Left kidney (tissue), 2 donors: ENCODE measurements around the gene PPP1R9B. TPM values are rescaled to one million over a fixed set of nuclear protein-coding genes. Genes with fewer than 3 reads are reported as not detected.

Source experiments
- DNase-seq: peaks from one replicate; pipeline ENCODE4 v3.0.0-alpha.2; 2013
- polyA plus RNA-seq: library from polyadenylated mRNA; unstranded; fragments of 120-200 nt; gene quantifications from one replicate; pipeline ENCODE4 v1.2.1, GENCODE V29; 2013; ENCODE audit not compliant: insufficient read length

The PPP1R9B gene
- polyA plus RNA-seq, 1 donor, result 45.1 TPM

DNA sequence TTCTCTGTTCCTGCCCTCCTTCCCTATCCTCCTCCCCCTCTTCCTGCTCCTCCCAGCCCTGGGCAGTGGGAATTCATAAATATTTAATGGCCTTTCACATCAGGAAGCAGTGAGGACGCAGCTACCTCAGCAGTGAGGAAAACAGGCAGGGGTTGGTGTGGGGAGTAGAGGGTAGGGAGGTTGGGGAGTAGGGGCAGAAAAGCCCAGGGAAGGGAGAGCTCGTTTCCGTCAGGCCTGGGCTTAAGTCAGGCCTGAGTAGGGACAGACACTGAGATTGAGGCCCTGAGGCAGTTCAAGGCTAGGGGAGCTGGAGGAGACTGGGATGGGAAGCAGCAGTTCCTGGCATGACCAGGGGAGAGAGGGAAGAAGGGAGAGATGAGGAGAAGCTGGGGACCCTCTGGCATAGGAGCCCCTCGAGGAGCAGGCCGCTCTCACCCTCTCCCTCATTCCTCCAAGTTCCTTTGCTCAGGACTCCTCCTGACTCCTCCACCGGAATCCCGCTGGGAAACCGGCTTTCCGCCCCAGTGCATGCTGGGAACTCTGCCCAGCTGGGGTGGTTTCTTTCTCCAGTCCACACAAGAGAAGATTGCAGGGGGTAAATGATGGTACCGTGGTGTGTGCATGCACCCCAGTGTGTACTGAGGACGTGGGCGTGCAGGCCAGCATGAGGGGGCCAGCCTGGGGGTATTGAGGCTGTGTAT, 26.7 kb downstream of the PPP1R9B start:
- DNase-seq, result no peak

DNA sequence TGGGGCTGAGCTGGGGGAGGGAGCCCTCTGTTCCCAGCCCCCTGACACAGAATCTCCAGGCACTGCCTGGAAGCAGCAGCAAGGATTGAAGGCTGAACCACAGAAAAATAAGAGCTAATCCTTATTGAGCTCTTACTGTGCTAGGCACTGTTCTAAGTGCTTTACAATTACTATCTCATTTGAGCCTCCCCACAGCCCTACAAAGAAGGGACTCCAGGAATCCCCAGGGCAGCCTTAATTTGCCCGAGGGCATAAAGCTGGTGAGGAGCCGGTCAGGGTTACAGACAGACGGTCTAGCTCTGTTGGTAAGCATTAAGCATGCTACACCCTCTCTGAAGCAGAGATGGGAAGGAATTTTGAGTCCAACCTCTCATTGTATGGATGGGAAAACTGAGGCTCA, 27.5 kb downstream of the PPP1R9B start:
- DNase-seq, result no peak

DNA sequence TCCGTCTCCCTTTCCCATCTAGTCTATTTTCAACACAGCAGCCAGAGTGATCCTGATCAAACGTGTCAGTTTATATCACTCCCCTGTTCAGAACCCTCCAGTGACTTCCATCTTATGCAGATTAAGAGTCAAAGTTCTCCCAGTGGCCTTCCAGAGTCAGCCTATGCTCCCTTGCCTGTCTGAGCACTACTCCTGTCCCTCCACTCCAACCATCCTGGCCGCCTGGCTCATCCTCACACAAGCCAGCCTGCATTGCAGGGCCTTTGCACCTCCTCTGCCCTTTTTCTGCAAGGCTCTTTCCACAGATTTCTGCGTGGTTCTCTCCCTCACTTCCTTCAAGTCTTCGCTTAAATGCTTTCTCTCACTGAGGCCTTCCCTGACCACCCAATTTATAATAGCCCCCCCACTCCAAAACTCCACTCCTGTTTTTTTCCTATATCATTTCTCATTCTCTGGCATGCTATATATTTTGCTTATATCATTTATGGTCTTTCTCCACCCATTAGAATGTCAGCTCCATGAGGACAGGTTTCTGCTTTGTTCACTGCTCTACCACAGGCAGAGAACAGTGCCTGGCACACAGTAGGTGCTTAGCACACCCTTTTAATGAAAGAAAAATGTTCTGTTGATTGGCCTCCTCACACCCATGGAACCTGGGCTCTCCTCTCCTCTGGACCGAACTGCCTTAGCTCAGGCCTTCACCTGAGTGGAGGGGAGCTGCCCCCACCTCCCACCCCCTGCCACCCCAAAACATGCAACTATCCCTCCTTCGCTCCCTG, 29.8 kb downstream of the PPP1R9B start:
- DNase-seq, result no peak

DNA sequence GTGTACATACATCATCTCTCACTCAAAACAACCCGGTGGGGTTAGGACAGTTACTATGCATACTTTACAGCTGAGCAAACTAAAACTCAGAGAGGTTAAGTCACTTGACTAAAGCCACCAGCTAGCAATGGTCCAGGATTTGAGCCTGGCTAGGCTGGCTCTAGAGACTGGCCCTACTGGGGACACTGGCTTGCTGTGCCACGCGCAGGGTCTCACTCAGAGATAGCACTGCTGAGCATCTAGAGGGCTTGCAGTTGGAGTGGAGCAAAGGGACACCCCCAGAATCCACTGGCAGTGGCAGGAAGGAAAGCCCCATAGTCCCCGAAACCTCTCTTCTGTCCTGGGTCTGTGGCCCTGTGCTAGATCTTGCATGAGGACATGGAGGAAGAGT, 31.7 kb downstream of the PPP1R9B start:
- no peak for DNase-seq

DNA sequence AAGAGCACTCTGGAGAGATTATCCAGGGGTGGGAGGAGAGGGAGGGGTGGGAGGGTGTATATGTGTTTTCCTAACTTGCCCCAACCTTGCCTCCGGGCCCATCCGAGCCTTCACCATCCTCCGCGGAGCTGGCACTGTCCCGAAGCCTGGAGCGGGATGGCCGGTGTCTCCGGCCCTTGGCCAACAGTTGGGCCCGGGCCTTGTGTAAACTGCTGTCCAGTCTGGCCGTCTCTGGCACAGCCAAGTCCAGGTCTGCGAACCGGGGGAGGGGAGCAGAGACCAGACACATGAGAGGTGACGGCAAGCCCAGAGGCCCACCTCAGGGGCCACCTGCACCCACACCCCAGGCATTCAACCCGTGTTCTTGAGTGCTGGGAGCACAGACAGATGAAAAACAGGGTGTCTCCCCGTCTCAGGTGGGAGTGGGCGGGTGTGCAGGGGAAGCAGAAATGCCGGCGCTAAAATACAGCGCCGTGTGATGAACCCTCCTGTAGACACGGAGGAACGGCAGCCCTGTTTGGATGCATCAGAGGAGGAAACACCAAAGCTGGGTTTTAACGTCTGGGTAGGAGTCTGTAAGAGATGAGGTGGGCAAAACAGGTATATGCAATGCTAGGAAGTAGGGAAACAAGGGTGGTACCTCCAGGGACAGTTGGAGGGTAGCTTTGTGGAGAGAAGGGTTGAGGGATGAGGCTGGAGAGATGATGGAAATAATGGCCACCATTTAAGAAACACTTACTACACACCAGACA, 32.2 kb downstream of the PPP1R9B start:
- DNase-seq, result no peak

DNA sequence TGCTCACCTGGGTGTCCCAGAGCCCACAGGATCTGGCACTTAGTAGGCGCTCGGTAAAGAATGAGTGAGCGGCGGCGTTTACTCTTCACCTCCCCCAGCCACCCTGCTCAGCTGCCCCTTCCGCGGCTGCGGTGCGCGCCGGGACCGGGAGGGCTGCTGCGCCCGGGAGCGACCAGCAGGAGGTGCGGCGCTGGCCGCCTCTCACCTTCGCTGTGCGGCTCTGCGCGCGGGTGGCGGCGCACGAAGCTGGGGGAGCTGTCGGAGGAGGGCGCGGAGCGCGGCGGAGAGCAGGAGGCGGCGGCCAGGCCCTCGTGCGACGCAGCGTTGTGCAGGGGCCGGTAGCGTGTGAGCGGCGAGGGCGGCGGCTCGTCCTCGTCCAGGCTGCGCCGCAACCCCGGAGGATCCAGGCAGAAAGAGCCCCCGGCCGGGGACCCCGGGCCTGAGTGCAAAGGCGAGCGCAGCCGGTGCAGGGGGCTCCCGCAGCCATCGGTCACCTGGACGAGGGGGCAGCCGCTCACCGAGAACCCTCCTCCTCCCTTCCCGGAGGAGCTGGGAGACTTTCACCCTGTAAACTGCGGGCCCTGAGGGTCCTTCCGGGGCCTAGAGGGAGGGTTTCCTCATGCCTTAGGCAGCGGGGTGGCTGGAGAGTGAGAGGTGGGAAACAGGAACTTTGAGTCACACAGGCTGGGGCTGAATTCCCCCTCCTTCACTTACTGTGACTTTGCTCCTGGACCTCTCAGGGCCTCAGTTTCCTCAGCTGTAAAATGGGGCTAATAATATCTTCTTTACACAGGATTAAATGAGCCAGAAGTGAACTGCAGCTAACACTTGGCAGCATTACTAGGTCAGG, 33.0 kb downstream of the PPP1R9B start:
- DNase-seq, result no peak

- DNase-seq, result no peak
Observed at GRCh38 chr17:50115756-50116155, 34.7 kb downstream of the PPP1R9B start.

DNA sequence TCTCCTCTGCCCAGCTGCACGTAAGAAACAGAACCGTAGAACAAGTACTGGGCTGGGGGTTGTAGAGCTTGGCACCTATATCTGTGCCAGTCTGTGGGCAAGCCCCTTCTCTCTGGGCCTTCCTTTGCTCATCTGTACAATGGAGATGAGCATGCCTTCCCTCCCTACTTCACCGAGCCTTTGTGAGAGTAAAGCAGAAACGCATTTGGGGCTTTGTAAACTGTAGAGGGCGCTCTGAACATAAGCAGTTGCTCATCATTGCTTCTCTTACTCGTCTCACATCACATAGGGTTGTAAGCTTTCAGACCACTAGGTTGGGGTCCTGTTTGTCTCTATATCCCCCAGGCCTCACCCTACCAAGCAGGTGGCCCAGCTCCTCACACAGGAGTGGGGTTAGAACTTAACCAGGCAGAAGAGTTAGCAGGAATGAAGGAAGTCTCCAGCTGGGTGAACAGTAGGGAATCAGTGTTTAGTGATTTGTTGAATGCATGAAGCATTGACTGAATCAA, 35.6 kb downstream of the PPP1R9B start:
- DNase-seq, result no peak

- DNase-seq, result no peak
Observed at GRCh38 chr17:50114401-50114800, 36.1 kb downstream of the PPP1R9B start.

DNA sequence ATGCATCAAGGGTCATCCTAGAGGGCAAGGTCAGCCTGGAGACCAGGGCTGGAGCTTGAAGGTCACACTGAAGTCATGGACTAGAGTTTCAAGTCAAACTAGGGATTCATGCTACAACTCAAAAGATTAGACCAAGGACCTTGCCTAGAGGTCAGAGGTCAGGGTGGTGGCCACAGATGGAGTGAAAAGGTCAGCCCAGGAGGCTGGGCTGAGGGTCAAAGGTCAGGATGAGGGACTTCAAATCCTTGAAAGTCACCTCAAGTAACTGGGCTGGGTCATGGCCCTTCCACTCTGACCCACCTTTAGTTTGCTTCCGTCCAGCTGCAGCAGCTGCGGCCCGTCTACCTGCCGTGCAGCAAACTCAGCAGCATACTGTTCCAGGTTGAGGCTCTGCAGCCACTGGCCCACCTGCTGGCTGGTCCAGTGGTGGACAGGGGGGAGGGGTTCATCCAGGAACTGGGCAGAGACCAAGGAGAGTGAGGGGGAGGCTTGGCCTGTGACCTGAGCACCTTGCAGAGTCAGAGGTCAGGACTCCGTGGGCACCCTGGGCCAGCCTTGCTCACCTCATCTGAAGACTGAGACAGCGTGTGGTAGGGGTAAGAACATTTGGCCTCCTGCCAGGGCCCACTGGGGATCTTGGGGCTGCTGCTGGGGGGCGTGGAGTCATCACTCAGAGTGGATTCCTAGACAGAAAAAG, 36.7 kb downstream of the PPP1R9B start:
- DNase-seq, result no peak

DNA sequence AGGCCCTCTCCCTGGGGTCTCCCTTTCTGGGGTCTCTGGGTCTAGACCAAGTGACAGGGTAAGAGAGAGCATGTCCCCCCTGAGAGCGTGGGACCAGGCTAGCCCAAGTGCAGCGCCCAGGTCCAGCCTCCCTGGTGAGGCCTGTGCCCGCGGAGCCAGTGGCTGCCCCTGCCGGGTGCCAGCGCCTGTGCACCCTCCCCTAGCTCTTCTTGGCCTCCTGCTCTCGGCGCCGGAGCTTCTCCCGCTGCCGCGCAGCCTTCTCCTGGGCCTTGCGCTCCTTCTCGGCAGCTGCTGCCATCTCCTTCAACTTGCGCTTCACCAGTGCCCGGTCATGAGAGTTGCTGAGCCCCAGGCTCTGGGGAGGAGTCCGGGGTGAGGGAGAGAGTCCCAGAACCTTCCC, 37.8 kb downstream of the PPP1R9B start:
- DNase-seq, result no peak

GRCh38 chr17:50111673-50112655, 38.5 kb downstream of the PPP1R9B start:
- no peak for DNase-seq

DNA sequence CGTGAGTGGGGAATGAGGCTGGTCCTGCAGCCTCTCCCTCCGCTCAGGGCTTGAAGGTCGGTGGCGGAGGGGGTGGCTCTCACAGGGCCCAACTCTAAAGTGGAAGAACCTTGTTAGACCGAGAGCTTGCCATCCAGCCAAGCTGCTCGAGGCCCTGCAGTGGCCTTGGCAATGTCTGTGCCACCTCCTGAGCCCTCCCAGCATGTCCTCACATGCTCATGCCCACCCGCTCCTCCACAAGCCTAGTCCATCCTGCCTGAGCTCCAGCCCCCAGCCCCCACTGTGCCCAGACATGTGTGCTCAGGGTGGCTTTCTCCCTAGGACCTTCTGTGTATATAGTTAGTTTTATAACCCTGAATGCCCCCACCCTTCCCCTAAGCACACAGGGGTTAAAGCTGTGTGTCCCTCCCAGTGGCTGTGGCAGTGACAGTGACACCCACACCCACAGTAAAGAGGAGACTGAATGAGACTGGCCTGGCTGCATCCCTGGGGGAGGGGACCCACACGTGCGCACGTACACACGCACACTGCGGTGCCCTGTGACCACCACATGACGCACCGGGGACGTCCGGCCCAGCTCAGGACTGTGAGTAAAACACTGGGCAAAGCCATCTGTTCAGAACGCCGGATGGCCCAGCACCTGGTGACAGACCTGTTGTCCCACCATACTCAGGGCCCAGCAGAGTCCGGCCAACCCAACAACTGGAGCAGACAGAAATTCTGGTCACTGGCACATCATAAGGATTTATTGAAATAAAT, 39.7 kb downstream of the PPP1R9B start:
- DNase-seq, result no peak

DNA sequence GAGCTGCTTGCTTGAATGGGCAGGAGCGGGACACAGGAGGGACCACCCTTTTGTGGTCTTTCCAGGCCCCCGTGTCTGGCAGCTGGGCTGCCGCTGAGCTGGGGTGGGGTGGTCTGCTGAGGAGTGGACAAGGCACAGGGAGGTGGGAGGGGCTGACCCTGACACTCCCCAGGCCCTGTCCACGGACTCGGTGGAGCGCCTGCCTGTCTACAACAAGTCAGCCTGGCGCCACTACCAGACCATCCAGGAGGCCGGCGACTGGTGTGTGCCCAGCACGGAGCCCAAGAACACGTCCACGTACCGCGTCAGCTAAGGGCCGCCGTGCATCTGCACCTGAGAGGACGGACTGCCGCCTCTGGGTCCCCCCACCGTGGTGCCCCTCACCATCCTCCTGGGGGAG, 40.7 kb downstream of the PPP1R9B start:
- no peak for DNase-seq

DNA sequence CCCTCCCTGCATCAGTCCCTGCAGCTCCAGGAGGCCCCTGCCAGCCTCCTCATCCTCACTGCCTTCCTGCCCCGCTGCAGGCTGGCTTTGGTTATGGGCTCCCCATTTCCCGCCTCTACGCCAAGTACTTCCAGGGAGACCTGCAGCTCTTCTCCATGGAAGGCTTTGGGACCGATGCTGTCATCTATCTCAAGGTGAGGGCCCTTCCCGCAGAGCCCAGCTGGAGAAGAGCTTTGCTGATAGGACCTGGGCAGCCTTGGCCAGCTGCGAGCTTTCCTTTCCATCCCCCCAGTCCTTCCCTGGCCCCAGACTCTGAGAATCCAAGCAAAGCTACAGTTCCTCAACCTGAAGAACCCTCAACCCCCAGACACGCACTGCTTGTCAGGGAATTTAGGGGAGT, 41.3 kb downstream of the PPP1R9B start:
- no peak for DNase-seq

- no peak for DNase-seq
Observed at GRCh38 chr17:50108556-50108955, 41.9 kb downstream of the PPP1R9B start.

DNA sequence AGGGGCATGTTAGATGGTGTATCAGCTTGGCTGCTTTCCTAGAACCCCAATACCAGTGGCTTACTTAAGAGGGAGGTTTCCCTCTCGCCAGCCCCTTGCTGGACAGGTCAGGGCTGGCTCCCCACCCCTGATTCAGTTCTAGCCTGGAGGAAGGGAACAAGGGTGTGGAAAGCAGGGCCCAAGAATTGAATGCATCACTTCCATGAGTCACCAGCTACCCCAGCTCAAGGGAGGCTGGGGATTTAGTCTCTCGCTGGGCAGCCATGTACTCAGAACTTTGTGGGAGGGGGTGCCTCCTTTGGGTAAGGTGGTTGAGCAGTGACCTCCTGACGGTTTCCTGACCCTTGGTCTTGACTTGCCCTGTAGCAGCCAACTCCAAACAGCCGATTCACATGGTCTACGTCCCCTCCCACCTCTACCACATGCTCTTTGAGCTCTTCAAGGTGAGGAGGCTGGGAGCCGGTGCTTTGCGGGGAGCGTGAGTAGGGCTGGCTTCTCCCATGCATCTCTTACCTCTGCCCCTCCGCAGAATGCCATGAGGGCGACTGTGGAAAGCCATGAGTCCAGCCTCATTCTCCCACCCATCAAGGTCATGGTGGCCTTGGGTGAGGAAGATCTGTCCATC, 42.6 kb downstream of the PPP1R9B start:
- DNase-seq, result no peak

DNA sequence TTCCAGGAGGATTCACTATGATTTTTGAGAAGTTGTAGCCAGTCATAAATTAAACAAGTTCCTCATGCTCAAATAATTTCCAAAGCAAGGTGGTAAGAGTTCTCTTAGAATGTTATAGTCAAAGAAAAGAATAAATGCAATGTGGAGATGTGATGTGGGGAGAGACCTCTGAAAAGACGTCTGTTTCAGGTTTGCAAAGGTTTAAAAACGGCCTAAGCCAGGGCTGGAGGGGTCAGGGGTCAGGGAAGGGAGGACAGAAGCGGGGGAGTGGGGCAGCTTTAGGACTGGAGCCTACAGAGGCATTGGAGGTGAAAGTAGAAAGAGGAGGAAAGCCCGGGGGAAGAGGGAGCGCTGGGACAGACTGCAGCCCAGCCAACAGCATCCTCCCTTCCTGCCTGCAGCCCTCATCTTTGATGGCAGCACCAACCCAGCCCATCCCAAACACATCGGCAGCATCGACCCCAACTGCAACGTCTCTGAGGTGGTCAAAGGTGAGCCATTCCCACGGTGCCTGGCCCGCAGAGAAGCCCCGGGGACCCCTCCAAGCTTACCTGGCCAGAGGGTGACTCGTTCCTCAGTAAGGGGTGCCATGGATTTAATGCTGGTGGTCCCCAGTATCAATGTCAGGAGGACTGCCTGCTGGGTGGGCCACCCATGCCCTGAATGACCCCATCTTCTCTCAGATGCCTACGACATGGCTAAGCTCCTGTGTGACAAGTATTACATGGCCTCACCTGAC, 43.9 kb downstream of the PPP1R9B start:
- no peak for DNase-seq
